ENCODE results near the gene PARM1. TPM values are rescaled to one million over a fixed set of nuclear protein-coding genes. Genes with fewer than 3 reads are reported as not detected.

PARM1 gene
- total RNA-seq (not detected), polyA plus RNA-seq (not detected)

GRCh38 chr4:74932832-74933561, at the start of gene PARM1:
PARM1 (plus strand) TSS chr4:74933116; CDS start chr4:74933328, 212 bp downstream.
- ChIA-PET POLR2A (no interaction called here), CTCF (interaction anchor here (1.7 kb wide), 1 partner anchor 12 kb away, joined by 3 read pairs; no protein-coding TSS in a partner anchor)
- no peaks in the 10 kb centered on the region for H3K9me3 ChIP-seq (ENCODE audit: low read length)
- no peak within 1 kb of the TSS for H3K4me3 ChIP-seq (ENCODE audit: low read length)
- DNase-seq = peak in 1 of 5 donors; percentile 47
- peaks cover 31 to 65% of the 10 kb centered on the region in 2 donors for H3K27me3 Mint-ChIP-seq
- peaks cover 3 to 11% (median 9%) of the 10 kb centered on the region in 3 donors for H3K4me1 Mint-ChIP-seq
- no peak within 1 kb of the TSS for H3K27ac Mint-ChIP-seq
- no peaks in the 10 kb centered on the region for H3K27me3 ChIP-seq (ENCODE audit: insufficient read depth, low read length, poor library complexity, severe bottlenecking)
- H3K27ac ChIP-seq (ENCODE audit: low read depth, low read length) = no peak within 1 kb of the TSS
- no peaks in the 10 kb centered on the region for H3K36me3 ChIP-seq (ENCODE audit: insufficient read depth, low read length)
- no peaks in the 10 kb centered on the region for H3K4me1 ChIP-seq (ENCODE audit: insufficient read depth, low read length)
- H3K9me3 Mint-ChIP-seq = peaks cover 0 to 11% (median 4%) of the 10 kb centered on the region in 5 donors
- H3K4me3 Mint-ChIP-seq = peak within 1 kb of the TSS in 3 of 7 donors; percentile 23 to 47 (median 24)
- no peaks in the 10 kb centered on the region for H3K36me3 Mint-ChIP-seq

GRCh38 chr4:74884266-74884665, 48.6 kb upstream of the PARM1 start:
- no peak for DNase-seq
- H3K27me3 Mint-ChIP-seq = peaks cover 0 to 5% of the 10 kb centered on the region in 2 donors
- POLR2A ChIA-PET = no interaction called here
- H3K27ac ChIP-seq (ENCODE audit: low read depth, low read length) = no peak overlapping the region
- H3K27me3 ChIP-seq (ENCODE audit: insufficient read depth, low read length, poor library complexity, severe bottlenecking) = no peaks in the 10 kb centered on the region
- H3K4me1 ChIP-seq (ENCODE audit: insufficient read depth, low read length) = no peaks in the 10 kb centered on the region
- H3K4me3 ChIP-seq (ENCODE audit: low read length) = no peak overlapping the region
- H3K9me3 ChIP-seq (ENCODE audit: low read length) = no peaks in the 10 kb centered on the region
- H3K4me3 Mint-ChIP-seq = no peak overlapping the region
- no peak overlapping the region for H3K27ac Mint-ChIP-seq
- CTCF ChIA-PET = no interaction called here
- no peaks in the 10 kb centered on the region for H3K4me1 Mint-ChIP-seq
- H3K36me3 Mint-ChIP-seq = no peaks in the 10 kb centered on the region
- peaks cover 0 to 2% (median 0%) of the 10 kb centered on the region in 5 donors for H3K9me3 Mint-ChIP-seq
- H3K36me3 ChIP-seq (ENCODE audit: insufficient read depth, low read length) = no peaks in the 10 kb centered on the region

GRCh38 chr4:74886484-74886883, 46.4 kb upstream of the PARM1 start:
- no peak overlapping the region for H3K4me3 Mint-ChIP-seq
- no peak overlapping the region for H3K4me3 ChIP-seq (ENCODE audit: low read length)
- no peaks in the 10 kb centered on the region for H3K27me3 ChIP-seq (ENCODE audit: insufficient read depth, low read length, poor library complexity, severe bottlenecking)
- no peaks in the 10 kb centered on the region for H3K36me3 ChIP-seq (ENCODE audit: insufficient read depth, low read length)
- DNase-seq = no peak
- no peaks in the 10 kb centered on the region for H3K4me1 Mint-ChIP-seq
- peaks cover 0 to 4% (median 0%) of the 10 kb centered on the region in 5 donors for H3K9me3 Mint-ChIP-seq
- H3K27ac Mint-ChIP-seq = no peak overlapping the region
- H3K4me1 ChIP-seq (ENCODE audit: insufficient read depth, low read length) = no peaks in the 10 kb centered on the region
- POLR2A ChIA-PET = no interaction called here
- peaks cover 0 to 4% of the 10 kb centered on the region in 2 donors for H3K27me3 Mint-ChIP-seq
- no peaks in the 10 kb centered on the region for H3K36me3 Mint-ChIP-seq
- no peak overlapping the region for H3K27ac ChIP-seq (ENCODE audit: low read depth, low read length)
- H3K9me3 ChIP-seq (ENCODE audit: low read length) = no peaks in the 10 kb centered on the region
- CTCF ChIA-PET = no interaction called here

- no peaks in the 10 kb centered on the region for H3K4me1 Mint-ChIP-seq
Measured at GRCh38 chr4:74890341-74890740, 42.6 kb upstream of the PARM1 start.

GRCh38 chr4:74891037-74891436, 41.9 kb upstream of the PARM1 start:
- no peak for DNase-seq
- Histone ChIP-seq H3K27ac (ENCODE audit: low read depth, low read length) (no peak overlapping the region), H3K27me3 (ENCODE audit: insufficient read depth, low read length, poor library complexity, severe bottlenecking) (no peaks in the 10 kb centered on the region), H3K9me3 (ENCODE audit: low read length) (no peaks in the 10 kb centered on the region), H3K4me1 (ENCODE audit: insufficient read depth, low read length) (no peaks in the 10 kb centered on the region), H3K36me3 (ENCODE audit: insufficient read depth, low read length) (no peaks in the 10 kb centered on the region), H3K4me3 (ENCODE audit: low read length) (no peak overlapping the region)
- Mint-ChIP-seq H3K9me3 (peaks cover 0 to 2% (median 0%) of the 10 kb centered on the region in 5 donors), H3K27me3 (no peaks in the 10 kb centered on the region), H3K4me3 (no peak overlapping the region), H3K4me1 (no peaks in the 10 kb centered on the region), H3K27ac (no peak overlapping the region), H3K36me3 (no peaks in the 10 kb centered on the region)
- ChIA-PET POLR2A (no interaction called here), CTCF (no interaction called here)

More at GRCh38 chr4:74890341-74890740, 42.6 kb upstream of the PARM1 start:
- peaks cover 0 to 2% (median 0%) of the 10 kb centered on the region in 5 donors for H3K9me3 Mint-ChIP-seq
- H3K4me1 ChIP-seq (ENCODE audit: insufficient read depth, low read length) = no peaks in the 10 kb centered on the region
- no peak overlapping the region for H3K27ac Mint-ChIP-seq
- no peak overlapping the region for H3K4me3 Mint-ChIP-seq
- POLR2A ChIA-PET = no interaction called here
- H3K27me3 Mint-ChIP-seq = no peaks in the 10 kb centered on the region
- H3K27ac ChIP-seq (ENCODE audit: low read depth, low read length) = no peak overlapping the region
- no peaks in the 10 kb centered on the region for H3K36me3 ChIP-seq (ENCODE audit: insufficient read depth, low read length)
- H3K27me3 ChIP-seq (ENCODE audit: insufficient read depth, low read length, poor library complexity, severe bottlenecking) = no peaks in the 10 kb centered on the region
- no peaks in the 10 kb centered on the region for H3K36me3 Mint-ChIP-seq
- CTCF ChIA-PET = no interaction called here
- no peaks in the 10 kb centered on the region for H3K9me3 ChIP-seq (ENCODE audit: low read length)
- no peak for DNase-seq
- no peak overlapping the region for H3K4me3 ChIP-seq (ENCODE audit: low read length)

GRCh38 chr4:74893171-74893570, 39.7 kb upstream of the PARM1 start:
- H3K9me3 Mint-ChIP-seq = peaks cover 0 to 2% (median 0%) of the 10 kb centered on the region in 5 donors

GRCh38 chr4:74896595-74896994, 36.3 kb upstream of the PARM1 start:
- ChIA-PET CTCF (no interaction called here), POLR2A (no interaction called here)
- Mint-ChIP-seq H3K27me3 (no peaks in the 10 kb centered on the region), H3K9me3 (no peaks in the 10 kb centered on the region), H3K4me1 (no peaks in the 10 kb centered on the region), H3K27ac (no peak overlapping the region), H3K36me3 (no peaks in the 10 kb centered on the region), H3K4me3 (no peak overlapping the region)
- DNase-seq = no peak
- no peak overlapping the region for H3K27ac ChIP-seq (ENCODE audit: low read depth, low read length)
- H3K36me3 ChIP-seq (ENCODE audit: insufficient read depth, low read length) = no peaks in the 10 kb centered on the region
- no peak overlapping the region for H3K4me3 ChIP-seq (ENCODE audit: low read length)
- H3K9me3 ChIP-seq (ENCODE audit: low read length) = no peaks in the 10 kb centered on the region
- no peaks in the 10 kb centered on the region for H3K27me3 ChIP-seq (ENCODE audit: insufficient read depth, low read length, poor library complexity, severe bottlenecking)
- no peaks in the 10 kb centered on the region for H3K4me1 ChIP-seq (ENCODE audit: insufficient read depth, low read length)

More at GRCh38 chr4:74893171-74893570, 39.7 kb upstream of the PARM1 start:
- H3K27me3 ChIP-seq (ENCODE audit: insufficient read depth, low read length, poor library complexity, severe bottlenecking) = no peaks in the 10 kb centered on the region
- H3K9me3 ChIP-seq (ENCODE audit: low read length) = no peaks in the 10 kb centered on the region
- POLR2A ChIA-PET = no interaction called here
- no peak overlapping the region for H3K27ac ChIP-seq (ENCODE audit: low read depth, low read length)
- DNase-seq = no peak
- Mint-ChIP-seq H3K4me1 (no peaks in the 10 kb centered on the region), H3K27me3 (no peaks in the 10 kb centered on the region), H3K4me3 (no peak overlapping the region), H3K27ac (no peak overlapping the region), H3K36me3 (no peaks in the 10 kb centered on the region)
- H3K4me1 ChIP-seq (ENCODE audit: insufficient read depth, low read length) = no peaks in the 10 kb centered on the region
- no peaks in the 10 kb centered on the region for H3K36me3 ChIP-seq (ENCODE audit: insufficient read depth, low read length)
- CTCF ChIA-PET = no interaction called here
- H3K4me3 ChIP-seq (ENCODE audit: low read length) = no peak overlapping the region

GRCh38 chr4:74897386-74897785, 35.5 kb upstream of the PARM1 start:
- H3K4me3 ChIP-seq (ENCODE audit: low read length) = no peak overlapping the region
- no peaks in the 10 kb centered on the region for H3K9me3 ChIP-seq (ENCODE audit: low read length)
- no peak overlapping the region for H3K27ac Mint-ChIP-seq
- no peaks in the 10 kb centered on the region for H3K27me3 ChIP-seq (ENCODE audit: insufficient read depth, low read length, poor library complexity, severe bottlenecking)
- H3K27me3 Mint-ChIP-seq = no peaks in the 10 kb centered on the region
- H3K36me3 ChIP-seq (ENCODE audit: insufficient read depth, low read length) = no peaks in the 10 kb centered on the region
- no peak overlapping the region for H3K4me3 Mint-ChIP-seq
- DNase-seq = no peak
- H3K4me1 ChIP-seq (ENCODE audit: insufficient read depth, low read length) = no peaks in the 10 kb centered on the region
- H3K4me1 Mint-ChIP-seq = no peaks in the 10 kb centered on the region
- no peaks in the 10 kb centered on the region for H3K36me3 Mint-ChIP-seq
- no peak overlapping the region for H3K27ac ChIP-seq (ENCODE audit: low read depth, low read length)
- no peaks in the 10 kb centered on the region for H3K9me3 Mint-ChIP-seq
- POLR2A ChIA-PET = no interaction called here
- CTCF ChIA-PET = no interaction called here
